Mesendoderm (in vitro differentiated cells): ENCODE results near the gene ADH1C.
A peak's percentile ranks its signal among the peaks of the same experiment; 100 is the strongest.

Experiments used
- DNase-seq: peaks from one replicate; pipeline ENCODE4 v3.0.0; 2013
- H2AK5ac ChIP-seq: 2 replicates; pipeline ENCODE4 v1.6.1; 2013; ENCODE audit warnings: low read length, inconsistent platforms
- H2BK120ac ChIP-seq: 2 replicates; pipeline ENCODE4 v1.6.1; 2013; ENCODE audit warnings: low read depth, mild to moderate bottlenecking, low read length, moderate library complexity, mixed read lengths
- H2BK15ac ChIP-seq: replicated peaks from 2 replicates; pipeline ENCODE4 v1.6.1; 2013; ENCODE audit warnings: low read depth, mild to moderate bottlenecking, moderate library complexity
- H2BK5ac ChIP-seq: 2 replicates; pipeline ENCODE4 v1.6.1; 2013; ENCODE audit warnings: low read length, inconsistent platforms
- H3K18ac ChIP-seq: 2 replicates; pipeline ENCODE4 v1.6.1; 2013; ENCODE audit warnings: mild to moderate bottlenecking, low read length, mixed read lengths
- H3K23ac ChIP-seq: one replicate; pipeline ENCODE4 v1.6.1; 2013; ENCODE audit warnings: low read length
- H3K27ac ChIP-seq: 2 replicates; pipeline ENCODE4 v1.5.1; 2013; ENCODE audit warnings: low read depth, mild to moderate bottlenecking, inconsistent platforms, low read length, moderate library complexity
- H3K27me3 ChIP-seq: 2 replicates; pipeline ENCODE4 v1.6.1; 2013; ENCODE audit warnings: low read length, control low read depth, mild to moderate bottlenecking, inconsistent platforms; ENCODE audit not compliant: insufficient read depth, poor library complexity
- H3K36me3 ChIP-seq: 2 replicates; pipeline ENCODE4 v1.6.1; 2013; ENCODE audit warnings: low read length, inconsistent platforms; ENCODE audit not compliant: control insufficient read depth, insufficient read depth
- H3K4ac ChIP-seq: one replicate; pipeline ENCODE4 v1.6.1; 2013; ENCODE audit warnings: low read depth, mild to moderate bottlenecking, low read length, moderate library complexity
- H3K4me1 ChIP-seq: 2 replicates; pipeline ENCODE4 v1.6.1; 2013; ENCODE audit warnings: low read depth, low read length, inconsistent platforms; ENCODE audit not compliant: control insufficient read depth
- H3K4me2 ChIP-seq: 2 replicates; pipeline ENCODE4 v1.6.1; 2013; ENCODE audit warnings: low read length
- H3K4me3 ChIP-seq: 2 replicates; pipeline ENCODE4 v1.5.1; 2013; ENCODE audit warnings: mild to moderate bottlenecking, low read length
- H3K56ac ChIP-seq: one replicate; pipeline ENCODE4 v1.6.1; 2013; ENCODE audit warnings: low read length
- H3K79me1 ChIP-seq: 2 replicates; pipeline ENCODE4 v1.6.1; 2013; ENCODE audit warnings: low read length, inconsistent platforms
- H3K79me2 ChIP-seq: 2 replicates; pipeline ENCODE4 v1.6.1; 2013; ENCODE audit warnings: mild to moderate bottlenecking, low read length; ENCODE audit not compliant: control insufficient read depth, insufficient read depth
- H3K9ac ChIP-seq: 2 replicates; pipeline ENCODE4 v1.6.1; 2013; ENCODE audit warnings: low read length, inconsistent platforms
- H4K5ac ChIP-seq: one replicate; pipeline ENCODE4 v1.6.1; 2013; ENCODE audit warnings: low read length
- H4K8ac ChIP-seq: one replicate; pipeline ENCODE4 v1.6.1; 2013; ENCODE audit warnings: low read depth, mild to moderate bottlenecking, control low read depth, low read length, moderate library complexity
- WGBS: extraction: QIAGEN DNeasy Blood & Tissue Kit; methylation state at CpG from one replicate; pipeline ENCODE4 v1.1.7; 2013; ENCODE audit warnings: low lambda C conversion rate, missing lambda C conversion rate; ENCODE audit not compliant: insufficient coverage; ENCODE audit errors: extremely low coverage; 5-methylcytosine and 5-hydroxymethylcytosine counted together

Gene ADH1C

GRCh38 chr4:99293357-99293756 lies 59.2 kb downstream of the ADH1C start:
- Histone ChIP-seq H2AK5ac (no peak overlapping the region), H3K4ac (no peak overlapping the region), H3K4me3 (no peak overlapping the region), H3K36me3 (no peaks in the 10 kb centered on the region), H3K27me3 (no peaks in the 10 kb centered on the region), H2BK5ac (no peak overlapping the region), H3K79me1 (no peaks in the 10 kb centered on the region), H2BK15ac (no peak overlapping the region), H3K27ac (no peak overlapping the region), H3K4me1 (no peaks in the 10 kb centered on the region), H3K4me2 (no peak overlapping the region), H2BK120ac (no peak overlapping the region), H3K23ac (no peak overlapping the region), H3K9ac (no peak overlapping the region), H4K5ac (no peak overlapping the region), H3K79me2 (no peaks in the 10 kb centered on the region), H3K56ac (no peak overlapping the region), H4K8ac (no peak overlapping the region), H3K18ac (no peak overlapping the region)
- WGBS = no CpG with 5 or more reads among the region's 5 CpGs
- peak; percentile 10 for DNase-seq

GRCh38 chr4:99290848-99291786 lies 61.4 kb downstream of the ADH1C start, which contains the start of gene ADH1A:
TSS of gene ADH1A (minus strand) at chr4:99290985. CDS start at chr4:99290914, 71 bp downstream.
- no peak within 1 kb of the TSS for H3K4me3 ChIP-seq
- no peak within 1 kb of the TSS for H2AK5ac ChIP-seq
- no peak within 1 kb of the TSS for H3K4ac ChIP-seq
- H4K8ac ChIP-seq = no peak within 1 kb of the TSS
- no peak within 1 kb of the TSS for H3K9ac ChIP-seq
- WGBS = no CpG with 5 or more reads among the region's 3 CpGs
- no peak within 1 kb of the TSS for H3K4me2 ChIP-seq
- no peaks in the 10 kb centered on the region for H3K27me3 ChIP-seq
- H3K79me2 ChIP-seq = no peaks in the 10 kb centered on the region
- no peaks in the 10 kb centered on the region for H3K79me1 ChIP-seq
- no peak within 1 kb of the TSS for H3K56ac ChIP-seq
- no peaks in the 10 kb centered on the region for H3K4me1 ChIP-seq
- H2BK120ac ChIP-seq = no peak within 1 kb of the TSS
- no peak within 1 kb of the TSS for H2BK5ac ChIP-seq
- H3K23ac ChIP-seq = no peak within 1 kb of the TSS
- DNase-seq = no peak
- no peak within 1 kb of the TSS for H2BK15ac ChIP-seq
- H3K36me3 ChIP-seq = no peaks in the 10 kb centered on the region
- H3K18ac ChIP-seq = no peak within 1 kb of the TSS
- no peak within 1 kb of the TSS for H4K5ac ChIP-seq
- H3K27ac ChIP-seq = no peak within 1 kb of the TSS
